Astrocyte of the cerebellum (primary cell): ENCODE data around the gene NFYC.
A peak's percentile ranks its signal among the peaks of the same experiment; 100 is the strongest.

Source experiments
- DNase-seq: peaks from one replicate; pipeline ENCODE4 v3.0.0-alpha.2; 2011; ENCODE audit warnings: low read depth
- H3K4me3 ChIP-seq: 2 replicates; pipeline ENCODE4 v1.5.1; 2011; ENCODE audit warnings: mild to moderate bottlenecking, low read depth, low read length, moderate library complexity
- in situ Hi-C: cut with HindIII; loops from 2 replicates; pipeline ENCODE4 v1.10.0; 2017; ENCODE audit warnings: low sequenced_read_pairs
- TF ChIP-seq, protein P1 (sequence below): IDR thresholded peaks from 2 replicates; pipeline ENCODE4 v1.5.1; 2012; ENCODE audit warnings: low read length, low read depth, moderate library complexity, mild to moderate bottlenecking; ENCODE audit errors: missing control alignments

The NFYC gene

GRCh38 chr1:40691538-40692428, at the start of gene NFYC:
Gene NFYC, plus strand, starts transcription at chr1:40691704. Its CDS starts 47,140 bp downstream, at chr1:40738844.
- TF ChIP-seq, protein P1, sequence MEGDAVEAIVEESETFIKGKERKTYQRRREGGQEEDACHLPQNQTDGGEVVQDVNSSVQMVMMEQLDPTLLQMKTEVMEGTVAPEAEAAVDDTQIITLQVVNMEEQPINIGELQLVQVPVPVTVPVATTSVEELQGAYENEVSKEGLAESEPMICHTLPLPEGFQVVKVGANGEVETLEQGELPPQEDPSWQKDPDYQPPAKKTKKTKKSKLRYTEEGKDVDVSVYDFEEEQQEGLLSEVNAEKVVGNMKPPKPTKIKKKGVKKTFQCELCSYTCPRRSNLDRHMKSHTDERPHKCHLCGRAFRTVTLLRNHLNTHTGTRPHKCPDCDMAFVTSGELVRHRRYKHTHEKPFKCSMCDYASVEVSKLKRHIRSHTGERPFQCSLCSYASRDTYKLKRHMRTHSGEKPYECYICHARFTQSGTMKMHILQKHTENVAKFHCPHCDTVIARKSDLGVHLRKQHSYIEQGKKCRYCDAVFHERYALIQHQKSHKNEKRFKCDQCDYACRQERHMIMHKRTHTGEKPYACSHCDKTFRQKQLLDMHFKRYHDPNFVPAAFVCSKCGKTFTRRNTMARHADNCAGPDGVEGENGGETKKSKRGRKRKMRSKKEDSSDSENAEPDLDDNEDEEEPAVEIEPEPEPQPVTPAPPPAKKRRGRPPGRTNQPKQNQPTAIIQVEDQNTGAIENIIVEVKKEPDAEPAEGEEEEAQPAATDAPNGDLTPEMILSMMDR = no peak
- in situ Hi-C loops = no loop called here
- H3K4me3 ChIP-seq = peak within 1 kb of the TSS; percentile 89
- peak; percentile 97 for DNase-seq

DNA sequence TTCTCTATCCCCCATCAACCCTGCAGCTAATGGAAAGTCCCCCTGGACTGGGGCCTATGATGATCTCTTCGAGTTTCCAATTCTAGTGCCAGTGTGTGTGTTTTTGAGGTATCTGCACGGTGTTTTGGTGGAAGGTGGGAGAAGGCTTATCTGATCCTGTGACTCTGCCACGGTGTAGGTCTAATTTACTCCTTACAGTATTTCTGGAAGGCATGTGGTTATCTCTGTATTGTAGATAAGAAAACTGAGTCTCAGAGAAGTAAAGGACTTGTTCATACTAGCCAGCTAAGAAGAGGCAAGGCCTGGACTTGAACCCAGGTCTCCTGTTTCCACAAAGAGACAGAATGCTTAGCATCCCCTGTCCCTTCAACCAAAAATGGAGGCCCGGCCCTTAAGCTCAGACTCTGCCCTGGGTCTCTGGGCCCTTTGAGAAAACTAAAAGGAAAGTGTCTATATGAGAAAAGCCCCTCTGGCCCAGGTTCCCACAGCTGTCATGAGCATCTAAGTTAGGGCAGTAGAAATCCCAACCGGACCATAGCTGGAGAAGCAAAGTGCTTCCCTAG, 46.3 kb upstream of the NFYC start:
- DNase-seq = no peak
- H3K4me3 ChIP-seq = no peak overlapping the region
- in situ Hi-C loops = no loop called here
- TF ChIP-seq, protein P1 = no peak

GRCh38 chr1:40646315-40646714, 45.2 kb upstream of the NFYC start:
- in situ Hi-C loops = no loop called here

GRCh38 chr1:40648200-40648599, 43.3 kb upstream of the NFYC start:
- in situ Hi-C loops = no loop called here
- no peak overlapping the region for H3K4me3 ChIP-seq
- no peak for DNase-seq
- TF ChIP-seq, protein P1 = no peak

More at GRCh38 chr1:40646315-40646714, 45.2 kb upstream of the NFYC start:
- no peak overlapping the region for H3K4me3 ChIP-seq
- no peak for DNase-seq
- TF ChIP-seq, protein P1 = no peak

DNA sequence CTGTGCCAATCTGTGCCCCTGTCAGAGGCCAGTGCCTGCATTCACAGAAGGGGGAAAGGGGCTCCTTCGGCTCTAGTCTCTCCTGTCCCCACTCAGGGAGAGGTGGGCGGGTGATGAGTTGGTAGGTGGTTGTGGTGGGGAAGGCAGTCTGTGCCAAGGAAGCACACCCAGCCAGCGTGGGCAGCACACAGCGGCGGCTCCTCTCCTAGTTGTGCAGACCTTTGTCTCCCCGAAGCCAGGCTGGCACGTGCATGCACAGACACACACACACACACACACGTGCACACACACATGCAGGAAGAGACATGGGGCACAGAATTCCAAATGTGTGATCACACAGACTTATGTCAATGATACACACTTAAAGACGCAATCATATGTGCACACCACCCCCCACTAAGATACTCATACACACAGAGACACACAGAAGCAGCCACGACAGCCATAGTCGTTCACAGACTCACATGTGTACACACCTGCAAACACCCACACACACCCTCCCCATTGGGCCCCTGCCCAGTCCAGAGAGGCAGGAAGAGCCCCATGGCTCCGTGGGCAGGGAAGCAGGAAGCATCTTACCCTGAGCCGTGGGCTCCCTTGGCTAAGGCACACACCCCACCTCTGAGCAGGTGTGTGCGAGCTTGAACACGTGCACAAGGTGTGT, 42.4 kb upstream of the NFYC start:
- DNase-seq = no peak
- H3K4me3 ChIP-seq = no peak overlapping the region
- TF ChIP-seq, protein P1 = no peak
- in situ Hi-C loops = no loop called here

DNA sequence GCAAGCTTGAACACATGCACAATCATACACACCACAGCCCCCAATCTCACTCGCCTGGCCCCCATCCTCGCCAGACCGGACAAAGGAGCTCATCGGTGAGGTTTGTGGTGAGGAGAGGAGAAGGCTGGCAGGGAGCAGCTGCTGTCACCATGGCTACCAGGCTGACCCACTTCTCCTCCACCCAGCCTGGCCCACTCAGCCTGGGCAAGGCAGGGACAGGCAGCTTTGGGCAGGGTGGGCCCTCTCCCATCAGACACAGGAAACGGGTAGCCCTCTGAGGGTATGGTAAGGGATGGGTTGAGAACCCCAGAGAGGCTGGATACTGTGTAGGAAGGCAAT, 41.9 kb upstream of the NFYC start:
- in situ Hi-C loops = no loop called here
- TF ChIP-seq, protein P1 = no peak
- no peak for DNase-seq
- no peak overlapping the region for H3K4me3 ChIP-seq
